ENCODE results near the gene GMPR2. TPM values are rescaled to one million over a fixed set of nuclear protein-coding genes. Genes with fewer than 3 reads are reported as not detected.

GMPR2 gene
- total and polyA plus RNA-seq, 2 of the 13 experiments (the other 11 are each of a cell fraction or from before 2014, with no cell fraction given) = 210 to 273 TPM

GRCh38 chr14:24252289-24253124, 19.8 kb downstream of the GMPR2 start (continued):
- TF ChIP-seq GATAD1 (CRISPR knock-in tag; IDR thresholded peaks at IDR 0.05) (peak; percentile 59), DMAP1 (CRISPR knock-in tag; IDR thresholded peaks at IDR 0.05) (peak; percentile 58; the same call in 1 of the 2 replicates), ZNF749 (CRISPR knock-in tag; IDR thresholded peaks at IDR 0.05; ENCODE audit: borderline replicate concordance) (peak; percentile 49; the same call in 1 of the 2 replicates), ZNF253 (CRISPR knock-in tag; IDR thresholded peaks at IDR 0.05; ENCODE audit: borderline replicate concordance) (peak; percentile 64; the same call in 1 of the 2 replicates), RCOR2 (CRISPR knock-in tag; IDR thresholded peaks at IDR 0.05) (peak; percentile 12; the same call in 1 of the 2 replicates), LCORL (IDR thresholded peaks at IDR 0.05) (no peak), LCORL (CRISPR knock-in tag; IDR thresholded peaks at IDR 0.05) (no peak), MZF1 (CRISPR knock-in tag; IDR thresholded peaks at IDR 0.05; ENCODE audit: borderline replicate concordance) (peak; percentile 93), TBX3 (IDR thresholded peaks at IDR 0.05; ENCODE audit: borderline replicate concordance) (peak; percentile 58; the same call in 1 of the 2 replicates), ZFAT (CRISPR knock-in tag; conservative IDR thresholded peaks at IDR 0.05) (no peak), IKZF5 (CRISPR knock-in tag; IDR thresholded peaks at IDR 0.05) (peak; percentile 62), ZNF781 (CRISPR knock-in tag; IDR thresholded peaks at IDR 0.05; ENCODE audit: borderline replicate concordance, not compliant biosample characterization) (peak; percentile 84), ZNF644 (CRISPR knock-in tag; IDR thresholded peaks at IDR 0.05; ENCODE audit: low read depth) (peak; percentile 81), ZNF552 (CRISPR knock-in tag; IDR thresholded peaks at IDR 0.05; ENCODE audit: borderline replicate concordance) (0 out of 2 replicates have a peak, but pooled peaks have one; percentile 51), DNMT1 (CRISPR knock-in tag; IDR thresholded peaks at IDR 0.05) (peak; percentile 93), ZNF333 (CRISPR knock-in tag; IDR thresholded peaks at IDR 0.05; ENCODE audit: borderline replicate concordance) (no peak), ASH2L (IDR thresholded peaks at IDR 0.05; ENCODE audit: insufficient read length, low read depth, low read length) (peak; percentile 84), BATF2 (CRISPR knock-in tag; IDR thresholded peaks at IDR 0.05) (no peak), ZNF629 (CRISPR knock-in tag; conservative IDR thresholded peaks at IDR 0.05) (no peak), MYNN (CRISPR knock-in tag; IDR thresholded peaks at IDR 0.05; ENCODE audit: low read depth) (peak; percentile 49; the same call in 1 of the 2 replicates), ARHGAP35 (CRISPR knock-in tag; IDR thresholded peaks at IDR 0.05; ENCODE audit: borderline replicate concordance) (peak; percentile 78; the same call in 1 of the 2 replicates), SMAD1 (CRISPR knock-in tag; IDR thresholded peaks at IDR 0.05; ENCODE audit: borderline replicate concordance, low read depth) (peak; percentile 89; the same call in 1 of the 2 replicates), ATAD3A (CRISPR knock-in tag; IDR thresholded peaks at IDR 0.05) (0 out of 2 replicates have a peak, but pooled peaks have one; percentile 11), SP5 (CRISPR knock-in tag; IDR thresholded peaks at IDR 0.05; ENCODE audit: borderline replicate concordance, low read depth) (0 out of 2 replicates have a peak, but pooled peaks have one; percentile 15), TMF1 (CRISPR knock-in tag; IDR thresholded peaks at IDR 0.05; ENCODE audit: low read depth) (peak; percentile 24; the same call in 1 of the 2 replicates), ZZZ3 (CRISPR knock-in tag; IDR thresholded peaks at IDR 0.05; ENCODE audit: borderline replicate concordance) (peak; percentile 48; the same call in 1 of the 2 replicates), ZNF710 (CRISPR knock-in tag; IDR thresholded peaks at IDR 0.05; ENCODE audit: borderline replicate concordance) (peak; percentile 40; the same call in 1 of the 2 replicates)
